GM18951 (cell line): ENCODE results near the gene PEX16.

ENCODE experiments used
- POLR2A ChIP-seq: IDR thresholded peaks from 4 replicates; pipeline ENCODE4 v1.6.1; 2011; ENCODE audit warnings: mild to moderate bottlenecking; ENCODE audit not compliant: insufficient read length, insufficient read depth; ENCODE audit errors: extremely low read depth
- in situ Hi-C: fragments of 300-500 bp; cut with MboI; formaldehyde crosslinking; loops from one replicate; pipeline ENCODE4 v1.12.0; 2022; ENCODE audit warnings: low sequenced_read_pairs, mixed read lengths, inconsistent platforms; ENCODE audit not compliant: unreplicated experiment

The PEX16 gene

GRCh38 chr11:45927684-45928413 is 10.2 kb upstream of the PEX16 start:
- no peak for TF ChIP-seq POLR2A
- in situ Hi-C loops: no loop called here

GRCh38 chr11:45927332-45927683 is 9.6 kb upstream of the PEX16 start:
- in situ Hi-C loops: no loop called here
- no peak for TF ChIP-seq POLR2A

GRCh38 chr11:45926536-45927331 is 9.1 kb upstream of the PEX16 start:
- in situ Hi-C loops: no loop called here

GRCh38 chr11:45926001-45926401 is 8.3 kb upstream of the PEX16 start:
- no peak for TF ChIP-seq POLR2A
- in situ Hi-C loops: no loop called here

More at GRCh38 chr11:45926536-45927331, 9.1 kb upstream of the PEX16 start:
- no peak for TF ChIP-seq POLR2A

GRCh38 chr11:45925550-45925949 is 7.9 kb upstream of the PEX16 start:
- TF ChIP-seq POLR2A: no peak
- in situ Hi-C loops: no loop called here

GRCh38 chr11:45924927-45925326 is 7.2 kb upstream of the PEX16 start:
- no peak for TF ChIP-seq POLR2A

GRCh38 chr11:45924036-45924915 is 6.6 kb upstream of the PEX16 start:
- in situ Hi-C loops: no loop called here
- TF ChIP-seq POLR2A: no peak

More at GRCh38 chr11:45924927-45925326, 7.2 kb upstream of the PEX16 start:
- in situ Hi-C loops: no loop called here

- in situ Hi-C loops: no loop called here
- no peak for TF ChIP-seq POLR2A
These were observed 4.9 kb upstream of the PEX16 start, which contains the start of gene LARGE2 for GRCh38 chr11:45922425-45923082. Gene LARGE2 (plus strand): TSS chr11:45922656. CDS start chr11:45922883, 227 bp downstream.

- TF ChIP-seq POLR2A: no peak
These were observed 4.1 kb upstream of the PEX16 start for GRCh38 chr11:45921561-45922424.

GRCh38 chr11:45920531-45921477 is 3.1 kb upstream of the PEX16 start:
- in situ Hi-C loops: no loop called here
- TF ChIP-seq POLR2A: no peak

More at GRCh38 chr11:45921561-45922424, 4.1 kb upstream of the PEX16 start:
- in situ Hi-C loops: no loop called here
